ENCODE measurements around the gene ZNF366. TPM values are rescaled to one million over a fixed set of nuclear protein-coding genes. Genes with fewer than 3 reads are reported as not detected.
A peak's percentile ranks its signal among the peaks of the same experiment; 100 is the strongest.

The ZNF366 gene
- polyA plus RNA-seq (2014; cell fraction: cytosol; rRNA removed): not detected in 2 replicates
- polyA plus RNA-seq (2014; cell fraction: nucleus; rRNA removed): 0.06 TPM in 1 of 2 replicates, not detected in the other

GRCh38 chr5:72507231-72507906, at the start of gene ZNF366:
ZNF366 (minus strand) TSS chr5:72507410; CDS start chr5:72461496, 45,914 bp downstream.
- DNase-seq (ENCODE audit: low spot score): peak; percentile 52

- no peak for DNase-seq (ENCODE audit: low spot score)
Observed at GRCh38 chr5:72556351-72557166, 49.3 kb upstream of the ZNF366 start.

- DNase-seq (ENCODE audit: low spot score): no peak
Observed at GRCh38 chr5:72555871-72556270, 48.7 kb upstream of the ZNF366 start.

GRCh38 chr5:72554897-72555296, 47.7 kb upstream of the ZNF366 start:
- DNase-seq (ENCODE audit: low spot score): no peak

- DNase-seq (ENCODE audit: low spot score): no peak
Observed at GRCh38 chr5:72552041-72552557, 44.9 kb upstream of the ZNF366 start.

- no peak for DNase-seq (ENCODE audit: low spot score)
Observed at GRCh38 chr5:72550595-72550994, 43.4 kb upstream of the ZNF366 start.

GRCh38 chr5:72543811-72544210, 36.6 kb upstream of the ZNF366 start:
- no peak for DNase-seq (ENCODE audit: low spot score)

GRCh38 chr5:72543365-72543764, 36.2 kb upstream of the ZNF366 start:
- DNase-seq (ENCODE audit: low spot score): no peak

GRCh38 chr5:72542695-72543094, 35.5 kb upstream of the ZNF366 start:
- DNase-seq (ENCODE audit: low spot score): no peak

GRCh38 chr5:72541501-72542225, 34.5 kb upstream of the ZNF366 start:
- DNase-seq (ENCODE audit: low spot score): peak; percentile 63

- no peak for DNase-seq (ENCODE audit: low spot score)
Observed at GRCh38 chr5:72540759-72541438, 33.7 kb upstream of the ZNF366 start.

- no peak for DNase-seq (ENCODE audit: low spot score)
Observed at GRCh38 chr5:72539726-72540125, 32.5 kb upstream of the ZNF366 start.

GRCh38 chr5:72539038-72539437, 31.8 kb upstream of the ZNF366 start:
- DNase-seq (ENCODE audit: low spot score): no peak

- no peak for DNase-seq (ENCODE audit: low spot score)
Observed at GRCh38 chr5:72537166-72537565, 30.0 kb upstream of the ZNF366 start.

GRCh38 chr5:72531496-72532190, 24.4 kb upstream of the ZNF366 start:
- DNase-seq (ENCODE audit: low spot score): no peak

GRCh38 chr5:72530196-72530595, 23.0 kb upstream of the ZNF366 start:
- DNase-seq (ENCODE audit: low spot score): no peak

- no peak for DNase-seq (ENCODE audit: low spot score)
Observed at GRCh38 chr5:72529383-72529782, 22.2 kb upstream of the ZNF366 start.

- DNase-seq (ENCODE audit: low spot score): no peak
Observed at GRCh38 chr5:72525816-72526215, 18.6 kb upstream of the ZNF366 start.

GRCh38 chr5:72523960-72524582, 16.9 kb upstream of the ZNF366 start:
- DNase-seq (ENCODE audit: low spot score): peak; percentile 57

- DNase-seq (ENCODE audit: low spot score): no peak
Observed at GRCh38 chr5:72522607-72523006, 15.4 kb upstream of the ZNF366 start.
